NCI-H2227 treated with DMSO at 0.1 percent for 48 hours (cell line): Measurements from ENCODE around the gene RPS18.
"Not testable (repeated sequence)": the region's sequence is repeated elsewhere in the genome, so short reads cannot be mapped to it uniquely, and the experiment has no call there.

ENCODE experiments used
- DNase-seq: peaks from one replicate; lab custom pipeline; 2025; lab: John Stamatoyannopoulos, UW

The RPS18 gene

GRCh38 chr6:33271468-33272274 is at the start of gene RPS18, which contains the start of gene VPS52:
TSS of gene RPS18 (plus strand) at chr6:33272075. CDS start at chr6:33272120, 45 bp downstream.
TSS of gene VPS52 (minus strand) at chr6:33271876. CDS start at chr6:33271675, 201 bp downstream.
- DNase-seq, result peak; percentile 99

GRCh38 chr6:33226503-33227120 is 45.3 kb upstream of the RPS18 start:
- DNase-seq, result not testable (repeated sequence)

GRCh38 chr6:33235221-33235634 is 36.6 kb upstream of the RPS18 start:
- DNase-seq, result no peak

- no peak for DNase-seq
These were observed 35.5 kb upstream of the RPS18 start for GRCh38 chr6:33236328-33236727.

- DNase-seq, result no peak
These were observed 35.0 kb upstream of the RPS18 start for GRCh38 chr6:33236852-33237251.

- no peak for DNase-seq
These were observed 34.1 kb upstream of the RPS18 start for GRCh38 chr6:33237741-33238140.

- DNase-seq, result no peak
These were observed 29.9 kb upstream of the RPS18 start for GRCh38 chr6:33241968-33242367.

GRCh38 chr6:33243476-33243875 is 28.4 kb upstream of the RPS18 start:
- no peak for DNase-seq

- DNase-seq, result peak; percentile 94
These were observed 23.8 kb upstream of the RPS18 start for GRCh38 chr6:33247977-33248642.

- no peak for DNase-seq
These were observed 23.3 kb upstream of the RPS18 start for GRCh38 chr6:33248643-33248931.

- peak; percentile 99 for DNase-seq
These were observed 22.7 kb upstream of the RPS18 start for GRCh38 chr6:33248932-33249731.

GRCh38 chr6:33249732-33250630 is 21.9 kb upstream of the RPS18 start:
- peak; percentile 66 for DNase-seq

- no peak for DNase-seq
These were observed 21.1 kb upstream of the RPS18 start for GRCh38 chr6:33250731-33251130.

GRCh38 chr6:33251395-33252012 is 20.4 kb upstream of the RPS18 start:
- DNase-seq, result no peak

GRCh38 chr6:33252759-33253158 is 19.1 kb upstream of the RPS18 start:
- DNase-seq, result no peak

GRCh38 chr6:33254591-33254990 is 17.3 kb upstream of the RPS18 start:
- DNase-seq, result no peak

GRCh38 chr6:33259032-33259431 is 12.8 kb upstream of the RPS18 start:
- no peak for DNase-seq

GRCh38 chr6:33262490-33262889 is 9.4 kb upstream of the RPS18 start:
- not testable (repeated sequence) for DNase-seq

GRCh38 chr6:33264015-33264414 is 7.9 kb upstream of the RPS18 start:
- DNase-seq, result no peak

- no peak for DNase-seq
These were observed 783 bp upstream of the RPS18 start for GRCh38 chr6:33271117-33271467.
